Thoracic aorta (tissue), 2 donors: ENCODE data around the gene HYDIN. TPM values are rescaled to one million over a fixed set of nuclear protein-coding genes. Genes with fewer than 3 reads are reported as not detected.

ENCODE experiments used
- ATAC-seq: fragments of 150-250 bp; one replicate; pipeline ENCODE4 v1.8.0; 2017; ENCODE audit warnings: low read depth; ENCODE audit not compliant: insufficient number of reproducible peaks, low FRiP score
- DNase-seq: peaks from one replicate; pipeline ENCODE4 v3.0.0-alpha.2; 2020; ENCODE audit warnings: low spot score
- H3K27ac ChIP-seq, 2 donors: fragments of 200-600 bp; sonication (generic); 1 replicate in 1 of 2; 2 replicates in 1 of 2; pipeline ENCODE4 v1.5.1; 2016; ENCODE audit warnings: mild to moderate bottlenecking in 2 of 2, moderate library complexity in 2 of 2
- H3K27me3 ChIP-seq: fragments of 200-600 bp; sonication (generic); replicated peaks from 2 replicates; pipeline ENCODE4 v1.6.0; 2016; ENCODE audit warnings: mild to moderate bottlenecking; ENCODE audit not compliant: insufficient read depth
- H3K36me3 ChIP-seq: fragments of 200-600 bp; sonication (generic); one replicate; pipeline ENCODE4 v1.5.1; 2016
- H3K4me1 ChIP-seq, 2 donors: fragments of 200-600 bp; sonication (generic); 1 replicate in 1 of 2; 2 replicates in 1 of 2; pipeline versions ENCODE4 v1.5.1 to v1.6.0; 2016; ENCODE audit warnings: low read depth in 2 of 2, mild to moderate bottlenecking in 1 of 2; ENCODE audit not compliant: control insufficient read depth in 1 of 2
- H3K4me3 ChIP-seq: fragments of 200-600 bp; sonication (generic); 2 replicates; pipeline ENCODE4 v1.5.1; 2016; ENCODE audit warnings: mild to moderate bottlenecking
- H3K9me3 ChIP-seq: fragments of 200-600 bp; sonication (generic); 2 replicates; pipeline ENCODE4 v1.5.1; 2016
- total RNA-seq, 2 donors: library from RNA; depleted of rRNA; stranded (reverse); fragments of >200 nt; gene quantifications; one replicate each; pipeline versions ENCODE4 v1.1.0 to v1.2.3, GENCODE V29; 2016
- TF ChIP-seq, protein P1 (sequence below): fragments of 200-600 bp; sonication (generic); IDR thresholded peaks from one replicate; pipeline ENCODE4 v1.5.1; 2019; ENCODE audit warnings: antibody characterized with exemption

The HYDIN gene
- total RNA-seq, 2 donors from 2014 or later = 4.3 to 5.4 TPM

DNA sequence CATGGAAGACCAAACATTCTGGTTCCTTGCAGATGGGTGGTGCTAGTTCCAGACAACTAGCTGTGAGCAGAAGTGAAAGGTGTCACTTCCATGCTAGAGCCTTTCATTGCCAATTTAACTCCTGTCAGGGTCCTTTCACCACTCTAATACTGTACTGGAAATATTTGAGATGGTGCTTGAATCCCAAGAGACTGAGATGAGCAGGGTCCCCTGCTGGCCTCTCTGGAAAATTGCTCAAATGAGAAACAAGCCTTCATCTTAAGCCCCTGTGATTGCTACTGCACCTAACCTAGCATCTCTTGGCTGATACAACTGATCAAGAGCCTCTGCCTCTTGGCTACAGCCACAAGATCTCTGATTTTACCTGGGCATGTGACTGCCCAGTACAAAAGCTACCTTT lies 422.2 kb downstream of the HYDIN start:
- ATAC-seq (no peak), DNase-seq (no peak)
- Histone ChIP-seq H3K27ac (no peak overlapping the region), H3K4me1 (no peaks in the 10 kb centered on the region), H3K36me3 (no peaks in the 10 kb centered on the region), H3K4me3 (no peak overlapping the region), H3K27me3 (no peaks in the 10 kb centered on the region), H3K9me3 (no peaks in the 10 kb centered on the region)
- TF ChIP-seq, protein P1, sequence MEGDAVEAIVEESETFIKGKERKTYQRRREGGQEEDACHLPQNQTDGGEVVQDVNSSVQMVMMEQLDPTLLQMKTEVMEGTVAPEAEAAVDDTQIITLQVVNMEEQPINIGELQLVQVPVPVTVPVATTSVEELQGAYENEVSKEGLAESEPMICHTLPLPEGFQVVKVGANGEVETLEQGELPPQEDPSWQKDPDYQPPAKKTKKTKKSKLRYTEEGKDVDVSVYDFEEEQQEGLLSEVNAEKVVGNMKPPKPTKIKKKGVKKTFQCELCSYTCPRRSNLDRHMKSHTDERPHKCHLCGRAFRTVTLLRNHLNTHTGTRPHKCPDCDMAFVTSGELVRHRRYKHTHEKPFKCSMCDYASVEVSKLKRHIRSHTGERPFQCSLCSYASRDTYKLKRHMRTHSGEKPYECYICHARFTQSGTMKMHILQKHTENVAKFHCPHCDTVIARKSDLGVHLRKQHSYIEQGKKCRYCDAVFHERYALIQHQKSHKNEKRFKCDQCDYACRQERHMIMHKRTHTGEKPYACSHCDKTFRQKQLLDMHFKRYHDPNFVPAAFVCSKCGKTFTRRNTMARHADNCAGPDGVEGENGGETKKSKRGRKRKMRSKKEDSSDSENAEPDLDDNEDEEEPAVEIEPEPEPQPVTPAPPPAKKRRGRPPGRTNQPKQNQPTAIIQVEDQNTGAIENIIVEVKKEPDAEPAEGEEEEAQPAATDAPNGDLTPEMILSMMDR = no peak

DNA sequence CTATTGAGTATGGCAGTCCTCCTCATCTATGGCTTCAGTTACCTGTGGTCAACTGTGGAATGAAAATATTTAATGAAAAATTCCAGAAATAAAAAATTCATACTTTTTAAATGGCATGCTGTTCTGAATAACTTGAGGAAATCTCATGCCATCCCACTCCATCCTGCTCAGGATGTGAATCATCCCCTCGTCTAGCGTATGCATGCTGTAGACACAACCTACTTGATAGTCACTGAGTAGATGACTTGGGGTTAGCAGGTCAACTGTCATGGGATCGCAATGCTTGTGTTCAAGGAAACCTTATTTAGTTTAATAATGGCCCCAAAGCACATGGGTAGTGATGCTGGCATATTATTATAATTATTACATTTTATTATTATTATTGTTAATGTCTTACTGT lies 424.7 kb downstream of the HYDIN start:
- DNase-seq (no peak), ATAC-seq (no peak)
- Histone ChIP-seq H3K36me3 (no peaks in the 10 kb centered on the region), H3K9me3 (no peaks in the 10 kb centered on the region), H3K27ac (no peak overlapping the region), H3K4me1 (no peaks in the 10 kb centered on the region), H3K27me3 (no peaks in the 10 kb centered on the region), H3K4me3 (no peak overlapping the region)
- TF ChIP-seq, protein P1 = no peak

DNA sequence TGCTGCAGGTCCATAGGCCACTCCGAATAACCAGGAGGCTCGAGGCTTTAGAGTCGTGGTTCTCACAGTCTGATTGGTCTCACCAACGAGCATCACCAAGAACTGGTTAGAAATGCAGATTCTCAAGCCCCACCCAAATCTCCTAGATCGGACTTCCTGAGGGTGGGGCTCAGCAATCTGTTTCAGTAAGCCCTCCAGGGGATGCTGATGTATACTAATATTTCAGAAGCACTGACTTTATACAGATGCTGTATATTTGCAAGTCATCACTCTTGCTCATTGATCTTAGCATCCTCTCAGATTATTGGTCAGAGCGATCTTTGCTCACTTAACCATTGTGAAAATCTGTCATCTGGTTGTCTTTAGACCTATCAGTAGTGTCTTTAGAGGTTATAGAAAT lies 425.1 kb downstream of the HYDIN start:
- H3K4me1 ChIP-seq = peaks cover under 1 to 3% of the 10 kb centered on the region in 2 donors

DNA sequence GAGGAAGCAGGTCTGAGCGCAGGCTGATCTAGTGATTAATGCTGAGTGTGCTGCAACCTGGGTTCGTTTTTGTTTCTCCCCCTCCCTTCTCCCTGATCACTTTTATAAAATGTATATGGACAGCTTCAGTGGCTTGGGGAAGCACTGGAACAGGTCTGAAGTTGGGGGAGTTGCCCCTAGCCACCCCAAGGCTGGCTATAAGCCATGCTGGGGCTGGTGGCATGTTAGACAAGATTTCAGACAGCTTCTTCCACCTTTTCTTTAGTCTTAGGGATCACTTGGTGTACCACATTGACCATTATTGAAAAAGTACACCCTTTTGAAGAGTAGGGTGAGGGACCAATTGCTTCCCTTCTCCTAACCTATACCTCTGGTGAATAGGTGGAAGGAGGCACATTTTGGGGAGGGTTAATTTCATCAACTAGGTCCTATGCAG lies 425.8 kb downstream of the HYDIN start:
- no peaks in the 10 kb centered on the region for H3K36me3 ChIP-seq
- H3K4me3 ChIP-seq = no peak overlapping the region
- TF ChIP-seq, protein P1 = no peak
- no peak for ATAC-seq
- no peaks in the 10 kb centered on the region for H3K27me3 ChIP-seq
- H3K9me3 ChIP-seq = no peaks in the 10 kb centered on the region
- no peak overlapping the region for H3K27ac ChIP-seq
- H3K4me1 ChIP-seq = peaks cover 3 to 9% of the 10 kb centered on the region in 2 donors
- no peak for DNase-seq

More for the DNA sequence above, 425.1 kb downstream of the HYDIN start:
- H3K4me3 ChIP-seq = no peak overlapping the region
- no peaks in the 10 kb centered on the region for H3K36me3 ChIP-seq
- DNase-seq = no peak
- ATAC-seq = no peak
- no peak overlapping the region for H3K27ac ChIP-seq
- H3K27me3 ChIP-seq = no peaks in the 10 kb centered on the region
- TF ChIP-seq, protein P1 = no peak
- no peaks in the 10 kb centered on the region for H3K9me3 ChIP-seq

DNA sequence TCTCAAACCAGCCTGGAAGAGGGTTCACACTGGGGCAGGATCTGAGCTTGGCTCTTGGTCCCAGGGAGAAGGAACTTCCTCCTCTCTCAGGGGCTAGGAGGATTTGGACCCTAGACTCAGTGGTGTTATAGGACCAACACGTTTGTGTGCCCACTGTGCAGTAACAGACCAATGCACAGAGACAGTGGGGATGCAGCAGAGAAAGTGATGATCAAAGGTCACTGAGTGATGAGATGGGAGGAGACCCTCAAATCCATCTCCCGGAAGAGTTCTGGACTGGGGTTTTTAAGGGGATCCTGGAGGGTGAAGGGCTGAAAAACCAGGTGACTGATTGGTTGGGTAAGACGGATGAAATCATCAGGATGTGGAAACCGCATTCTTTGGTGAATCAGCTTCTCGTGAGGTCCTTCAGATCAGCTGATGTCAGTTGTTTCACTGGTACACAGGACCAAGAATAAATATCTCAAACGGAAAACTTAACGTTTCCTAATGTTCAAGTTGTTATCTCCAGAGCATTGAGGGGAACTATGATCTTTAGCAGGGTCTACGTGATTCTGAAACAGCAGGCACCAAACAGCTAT lies 426.3 kb downstream of the HYDIN start:
- no peak overlapping the region for H3K4me3 ChIP-seq
- H3K4me1 ChIP-seq = peaks cover 3 to 14% of the 10 kb centered on the region in 2 donors
- no peaks in the 10 kb centered on the region for H3K36me3 ChIP-seq
- TF ChIP-seq, protein P1 = no peak
- DNase-seq = no peak
- H3K9me3 ChIP-seq = no peaks in the 10 kb centered on the region
- H3K27me3 ChIP-seq = no peaks in the 10 kb centered on the region
- no peak for ATAC-seq
- H3K27ac ChIP-seq = no peak overlapping the region
